PC-9 (cell line): ENCODE results near the gene CTSD. TPM values are rescaled to one million over a fixed set of nuclear protein-coding genes. Genes with fewer than 3 reads are reported as not detected.

Source experiments
- BruUV-seq: library from RNA; stranded (reverse); fragments of 400-500 nt; replicated peaks from 2 replicates; lab custom pipeline; 2021; lab: Mats Ljungman, UMichigan
- CTCF ChIA-PET: fragments of 300-600 bp; sonication (Branson Sonifier 250); formaldehyde crosslinking; loops from one replicate; lab custom pipeline; 2022; ENCODE audit warnings: antibody characterized with exemption; lab: Charles Lee
- POLR2A ChIA-PET: fragments of 300-600 bp; sonication (Branson Sonifier 250); formaldehyde crosslinking; loops from one replicate; lab custom pipeline; 2022; ENCODE audit warnings: antibody characterized with exemption; ENCODE audit not compliant: unreplicated experiment; lab: Charles Lee
- DNase-seq, 2 experiments: peaks; one replicate each; pipeline versions ENCODE4 v3.0.0 to v3.0.0-alpha.2; 2015 to 2022; ENCODE audit warnings: mixed read lengths in 1 of 2
- H2AFZ ChIP-seq: fragments of 200-600 bp; sonication (generic); 2 replicates; pipeline ENCODE4 v1.8.1; 2017; ENCODE audit warnings: antibody characterized with exemption
- H3F3A ChIP-seq: fragments of 200-600 bp; sonication (generic); 2 replicates; pipeline ENCODE4 v1.8.1; 2017; ENCODE audit warnings: antibody characterized with exemption, mild to moderate bottlenecking, low read depth; ENCODE audit not compliant: insufficient read depth
- H3K27ac ChIP-seq: fragments of 200-600 bp; sonication (generic); 2 replicates; pipeline ENCODE4 v1.6.1; 2016; ENCODE audit warnings: mixed run types
- H3K27me3 ChIP-seq: fragments of 200-600 bp; sonication (generic); 2 replicates; pipeline ENCODE4 v1.6.1; 2016; ENCODE audit warnings: low read depth, mixed run types; ENCODE audit not compliant: insufficient read depth
- H3K36me3 ChIP-seq: fragments of 200-600 bp; sonication (generic); 2 replicates; pipeline ENCODE4 v1.6.1; 2016; ENCODE audit warnings: low read depth, mixed run types
- H3K4me1 ChIP-seq: fragments of 200-600 bp; sonication (generic); replicated peaks from 2 replicates; pipeline ENCODE4 v1.6.1; 2016; ENCODE audit warnings: mixed run types; ENCODE audit not compliant: insufficient read depth
- H3K4me2 ChIP-seq: fragments of 200-600 bp; sonication (generic); 2 replicates; pipeline ENCODE4 v1.6.1; 2017; ENCODE audit warnings: mixed run types
- H3K4me3 ChIP-seq: fragments of 200-600 bp; sonication (generic); 2 replicates; pipeline ENCODE4 v1.6.1; 2016; ENCODE audit warnings: mixed run types
- H3K79me2 ChIP-seq: fragments of 200-600 bp; sonication (generic); 2 replicates; pipeline ENCODE4 v1.6.1; 2017; ENCODE audit warnings: low read depth, mixed run types
- H3K9me2 ChIP-seq: fragments of 200-600 bp; sonication (generic); 2 replicates; pipeline ENCODE4 v1.8.1; 2017; ENCODE audit warnings: mild to moderate bottlenecking; ENCODE audit not compliant: insufficient read depth
- H3K9me3 ChIP-seq: fragments of 200-600 bp; sonication (generic); 2 replicates; pipeline ENCODE4 v1.8.1; 2016; ENCODE audit warnings: low read depth; ENCODE audit not compliant: insufficient read depth
- H4K20me1 ChIP-seq: fragments of 200-600 bp; sonication (generic); 2 replicates; pipeline ENCODE4 v1.8.1; 2017; ENCODE audit not compliant: insufficient read depth
- CTCF ChIP-seq: fragments of 200-600 bp; sonication (generic); conservative IDR thresholded peaks from 2 replicates; pipeline ENCODE4 v1.6.1; 2017; ENCODE audit warnings: mixed run types, antibody characterized with exemption, mild to moderate bottlenecking, moderate library complexity
- EZH2 ChIP-seq: fragments of 200-600 bp; sonication (generic); IDR thresholded peaks from 2 replicates; pipeline ENCODE4 v1.8.0; 2017; ENCODE audit warnings: antibody characterized with exemption, low read depth
- intact Hi-C: fragments of 100-400 bp; cut with micrococcal nuclease; formaldehyde crosslinking; loops from one replicate; pipeline ENCODE4 v1.10.0; 2022; ENCODE audit not compliant: unreplicated experiment
- total RNA-seq: library from RNA; stranded (reverse); gene quantifications from 2 replicates; pipeline ENCODE4 v1.2.3, GENCODE V29; 2021

CTSD gene
- total RNA-seq, 1 experiment from 2014 or later, result 735 TPM

GRCh38 chr11:1738380-1738779 lies 25.3 kb downstream of the CTSD start:
- ChIA-PET POLR2A (no interaction called here), CTCF (no interaction called here)
- Histone ChIP-seq H4K20me1 (no peaks in the 10 kb centered on the region), H3K4me1 (no peaks in the 10 kb centered on the region), H3F3A (no peaks in the 10 kb centered on the region), H3K9me3 (no peaks in the 10 kb centered on the region), H3K79me2 (no peaks in the 10 kb centered on the region), H3K9me2 (no peaks in the 10 kb centered on the region), H3K4me3 (no peak overlapping the region), H2AFZ (no peak overlapping the region), H3K36me3 (no peaks in the 10 kb centered on the region), H3K4me2 (no peak overlapping the region), H3K27ac (no peak overlapping the region), H3K27me3 (peaks cover 15% of the 10 kb centered on the region; the same call in 1 of the 2 replicates)
- DNase-seq, result no peak
- no TSS peak for BruUV-seq
- intact Hi-C loops, result no loop called here
- TF ChIP-seq CTCF (no peak), EZH2 (no peak)

GRCh38 chr11:1737080-1737757 lies 26.5 kb downstream of the CTSD start:
- H3F3A ChIP-seq, result no peaks in the 10 kb centered on the region
- no peaks in the 10 kb centered on the region for H3K36me3 ChIP-seq
- CTCF ChIA-PET, result no interaction called here
- DNase-seq, result no peak
- TF ChIP-seq CTCF, result no peak
- TF ChIP-seq EZH2, result no peak
- POLR2A ChIA-PET, result no interaction called here
- intact Hi-C loops, result no loop called here
- no peaks in the 10 kb centered on the region for H3K9me3 ChIP-seq
- no peaks in the 10 kb centered on the region for H3K4me1 ChIP-seq
- no peak overlapping the region for H3K4me3 ChIP-seq
- no peak overlapping the region for H3K4me2 ChIP-seq
- BruUV-seq, result no TSS peak
- peaks cover 15% of the 10 kb centered on the region; the same call in 1 of the 2 replicates for H3K27me3 ChIP-seq
- H4K20me1 ChIP-seq, result no peaks in the 10 kb centered on the region
- no peaks in the 10 kb centered on the region for H3K9me2 ChIP-seq
- no peak overlapping the region for H2AFZ ChIP-seq
- no peaks in the 10 kb centered on the region for H3K79me2 ChIP-seq
- no peak overlapping the region for H3K27ac ChIP-seq

- no peaks in the 10 kb centered on the region for H4K20me1 ChIP-seq
- no peaks in the 10 kb centered on the region for H3K9me3 ChIP-seq
- intact Hi-C loops, result no loop called here
- H3K27me3 ChIP-seq, result peaks cover 15% of the 10 kb centered on the region; the same call in 1 of the 2 replicates
- no peaks in the 10 kb centered on the region for H3K9me2 ChIP-seq
- ChIA-PET CTCF (no interaction called here), POLR2A (no interaction called here)
- TF ChIP-seq EZH2 (no peak), CTCF (no peak)
- H2AFZ ChIP-seq, result no peak overlapping the region
- no peak overlapping the region for H3K27ac ChIP-seq
- no TSS peak for BruUV-seq
- H3F3A ChIP-seq, result peaks cover 3% of the 10 kb centered on the region; the same call in 1 of the 2 replicates
- H3K36me3 ChIP-seq, result no peaks in the 10 kb centered on the region
- no peak overlapping the region for H3K4me2 ChIP-seq
- DNase-seq, result no peak
- no peaks in the 10 kb centered on the region for H3K4me1 ChIP-seq
- no peak overlapping the region for H3K4me3 ChIP-seq
- H3K79me2 ChIP-seq, result no peaks in the 10 kb centered on the region
These were observed 27.2 kb downstream of the CTSD start for GRCh38 chr11:1736447-1736992.
